ENCODE data around the gene ADGRA1.

- TF ChIP-seq ZNF8 (CRISPR knock-in tag; IDR thresholded peaks at IDR 0.05) (no peak), ZFP3 (CRISPR knock-in tag; IDR thresholded peaks at IDR 0.05) (no peak), OSR1 (CRISPR knock-in tag; IDR thresholded peaks at IDR 0.05) (no peak), TCF4 (CRISPR knock-in tag; IDR thresholded peaks at IDR 0.05; ENCODE audit: borderline replicate concordance) (no peak), PPARA (CRISPR knock-in tag; IDR thresholded peaks at IDR 0.05; ENCODE audit: borderline replicate concordance) (no peak), PATZ1 (CRISPR knock-in tag; IDR thresholded peaks at IDR 0.05; ENCODE audit: borderline replicate concordance) (no peak), TSHZ2 (CRISPR knock-in tag; IDR thresholded peaks at IDR 0.05) (no peak), ZNF70 (CRISPR knock-in tag; IDR thresholded peaks at IDR 0.05) (no peak), CSDC2 (CRISPR knock-in tag; IDR thresholded peaks at IDR 0.05) (no peak), TOX (CRISPR knock-in tag; IDR thresholded peaks at IDR 0.05; ENCODE audit: borderline replicate concordance) (no peak), CREB5 (CRISPR knock-in tag; IDR thresholded peaks at IDR 0.05; ENCODE audit: low read depth) (no peak), ARNTL (CRISPR knock-in tag; IDR thresholded peaks at IDR 0.05; ENCODE audit: borderline replicate concordance, low read depth) (no peak), ZFP30 (CRISPR knock-in tag; IDR thresholded peaks at IDR 0.05) (no peak)
Measured at GRCh38 chr10:133162910-133163856, 75.5 kb downstream of the ADGRA1 start.
